Measurements from ENCODE around the gene CFAP53. TPM values are rescaled to one million over a fixed set of nuclear protein-coding genes. Genes with fewer than 3 reads are reported as not detected.

CFAP53 gene
- total RNA-seq, 1 donor from 2014 or later = 0.17 TPM

- no peaks in the 10 kb centered on the region for H3K9me3 Mint-ChIP-seq (ENCODE audit: low read depth)
- DNase-seq (ENCODE audit: low spot score) = no peak
- peak overlapping the region; percentile 76 for H3K27ac Mint-ChIP-seq (ENCODE audit: unreplicated experiment)
- peaks cover 16% of the 10 kb centered on the region for H3K36me3 Mint-ChIP-seq (ENCODE audit: low read depth)
- H3K27me3 Mint-ChIP-seq (ENCODE audit: low read depth) = no peaks in the 10 kb centered on the region
- TF ChIP-seq, protein P1, sequence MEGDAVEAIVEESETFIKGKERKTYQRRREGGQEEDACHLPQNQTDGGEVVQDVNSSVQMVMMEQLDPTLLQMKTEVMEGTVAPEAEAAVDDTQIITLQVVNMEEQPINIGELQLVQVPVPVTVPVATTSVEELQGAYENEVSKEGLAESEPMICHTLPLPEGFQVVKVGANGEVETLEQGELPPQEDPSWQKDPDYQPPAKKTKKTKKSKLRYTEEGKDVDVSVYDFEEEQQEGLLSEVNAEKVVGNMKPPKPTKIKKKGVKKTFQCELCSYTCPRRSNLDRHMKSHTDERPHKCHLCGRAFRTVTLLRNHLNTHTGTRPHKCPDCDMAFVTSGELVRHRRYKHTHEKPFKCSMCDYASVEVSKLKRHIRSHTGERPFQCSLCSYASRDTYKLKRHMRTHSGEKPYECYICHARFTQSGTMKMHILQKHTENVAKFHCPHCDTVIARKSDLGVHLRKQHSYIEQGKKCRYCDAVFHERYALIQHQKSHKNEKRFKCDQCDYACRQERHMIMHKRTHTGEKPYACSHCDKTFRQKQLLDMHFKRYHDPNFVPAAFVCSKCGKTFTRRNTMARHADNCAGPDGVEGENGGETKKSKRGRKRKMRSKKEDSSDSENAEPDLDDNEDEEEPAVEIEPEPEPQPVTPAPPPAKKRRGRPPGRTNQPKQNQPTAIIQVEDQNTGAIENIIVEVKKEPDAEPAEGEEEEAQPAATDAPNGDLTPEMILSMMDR (IDR thresholded peaks at IDR 0.05) = no peak
- peaks cover 52% of the 10 kb centered on the region for H3K4me1 Mint-ChIP-seq (ENCODE audit: low read depth)
- H3K4me3 Mint-ChIP-seq (ENCODE audit: unreplicated experiment) = no peak overlapping the region
Measured at GRCh38 chr18:50283469-50284209, 17.3 kb upstream of the CFAP53 start.

DNA sequence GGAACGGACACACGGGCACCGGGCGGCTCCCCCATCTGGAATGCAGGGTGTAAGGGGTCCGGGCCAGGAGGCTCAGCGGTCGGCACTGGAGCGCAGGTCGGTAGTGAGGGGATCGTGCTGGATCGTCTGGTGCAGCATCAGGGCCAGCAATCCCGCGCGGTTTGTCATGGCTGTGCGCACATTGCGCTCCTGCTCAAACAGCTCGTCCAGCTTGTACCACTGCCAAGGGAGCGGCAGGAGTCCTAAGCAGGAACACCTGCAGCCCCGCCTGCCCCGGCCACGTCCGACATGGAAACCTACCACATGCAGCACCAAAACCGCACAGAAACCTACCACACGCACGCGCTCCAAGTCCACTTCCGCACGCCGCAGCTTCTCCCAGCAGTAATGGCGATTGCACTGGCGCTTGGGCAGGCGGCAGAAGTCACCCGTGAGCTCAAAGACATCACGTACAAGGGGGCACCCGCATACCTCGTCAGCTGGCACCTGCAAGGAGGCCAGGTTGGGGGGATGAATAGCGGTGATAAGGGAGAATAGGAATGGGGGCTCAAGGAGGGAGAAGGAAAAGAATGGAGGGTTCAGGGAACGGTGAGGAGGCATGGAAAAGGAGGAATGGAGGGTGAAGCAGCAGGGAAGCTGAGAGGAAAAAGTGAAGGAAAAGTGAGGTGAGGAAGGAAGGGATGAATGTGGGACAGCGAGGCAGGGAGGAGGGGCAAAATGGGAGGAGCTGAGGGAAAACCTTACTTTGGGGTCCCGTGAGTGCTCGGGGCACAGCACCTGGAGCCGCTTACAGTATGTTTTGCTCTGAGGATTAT, 16.4 kb upstream of the CFAP53 start:
- TF ChIP-seq, protein P1 (IDR thresholded peaks at IDR 0.05) = no peak
- Mint-ChIP-seq H3K27ac (ENCODE audit: unreplicated experiment) (peak overlapping the region; percentile 32), H3K36me3 (ENCODE audit: low read depth) (peaks cover 16% of the 10 kb centered on the region), H3K4me3 (ENCODE audit: unreplicated experiment) (peak overlapping the region; percentile 95), H3K27me3 (ENCODE audit: low read depth) (no peaks in the 10 kb centered on the region), H3K4me1 (ENCODE audit: low read depth) (peaks cover 55% of the 10 kb centered on the region), H3K9me3 (ENCODE audit: low read depth) (no peaks in the 10 kb centered on the region)
- peak; percentile 94 for DNase-seq (ENCODE audit: low spot score)

DNA sequence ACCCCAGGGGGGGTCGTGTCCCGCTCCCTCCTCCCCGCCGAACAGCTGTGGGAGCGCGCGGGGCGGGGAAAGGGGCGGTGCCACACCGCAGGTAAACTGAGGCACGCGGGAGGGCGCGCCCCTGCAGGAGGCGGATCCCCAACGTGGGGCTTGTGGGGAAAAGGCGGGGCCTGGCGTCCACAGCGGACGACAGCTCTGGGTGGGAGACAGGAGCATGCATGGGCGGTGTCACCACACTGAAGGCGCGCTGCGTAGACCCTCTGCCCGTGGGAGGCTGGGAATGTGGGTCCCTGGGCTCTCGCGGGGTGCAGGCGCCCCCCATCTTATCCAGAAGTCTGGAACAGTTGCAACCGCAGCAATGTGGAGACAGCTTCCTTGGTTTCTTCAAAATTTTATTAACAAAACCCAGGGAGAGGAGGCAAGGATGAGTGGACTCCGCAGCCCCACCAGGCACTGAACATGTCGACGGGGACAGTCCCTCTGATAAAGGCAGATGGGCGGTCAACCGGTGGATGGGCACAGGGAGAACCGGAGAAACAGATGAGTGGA, 15.8 kb upstream of the CFAP53 start:
- peaks cover 16% of the 10 kb centered on the region for H3K36me3 Mint-ChIP-seq (ENCODE audit: low read depth)
- peak overlapping the region; percentile 83 for H3K27ac Mint-ChIP-seq (ENCODE audit: unreplicated experiment)
- peak overlapping the region; percentile 95 for H3K4me3 Mint-ChIP-seq (ENCODE audit: unreplicated experiment)
- no peaks in the 10 kb centered on the region for H3K9me3 Mint-ChIP-seq (ENCODE audit: low read depth)
- TF ChIP-seq, protein P1 (IDR thresholded peaks at IDR 0.05) = no peak
- H3K27me3 Mint-ChIP-seq (ENCODE audit: low read depth) = no peaks in the 10 kb centered on the region
- peaks cover 54% of the 10 kb centered on the region for H3K4me1 Mint-ChIP-seq (ENCODE audit: low read depth)
- DNase-seq (ENCODE audit: low spot score) = peak; percentile 92

- TF ChIP-seq, protein P1 (IDR thresholded peaks at IDR 0.05) = peak; percentile 48
- Mint-ChIP-seq H3K4me3 (ENCODE audit: unreplicated experiment) (peak within 1 kb of the TSS; percentile 95), H3K36me3 (ENCODE audit: low read depth) (peaks cover 20% of the 10 kb centered on the region), H3K4me1 (ENCODE audit: low read depth) (peaks cover 48% of the 10 kb centered on the region), H3K27ac (ENCODE audit: unreplicated experiment) (peak within 1 kb of the TSS; percentile 83), H3K9me3 (ENCODE audit: low read depth) (no peaks in the 10 kb centered on the region), H3K27me3 (ENCODE audit: low read depth) (no peaks in the 10 kb centered on the region)
- peak; percentile 100 for DNase-seq (ENCODE audit: low spot score)
Measured at GRCh38 chr18:50281295-50281971, 15.1 kb upstream of the CFAP53 start, which contains the start of gene MBD1. MBD1 (minus strand) TSS chr18:50281523; CDS start chr18:50279992, 1,531 bp downstream.
